ENCODE results near the gene LIMS2.

Gene LIMS2

DNA sequence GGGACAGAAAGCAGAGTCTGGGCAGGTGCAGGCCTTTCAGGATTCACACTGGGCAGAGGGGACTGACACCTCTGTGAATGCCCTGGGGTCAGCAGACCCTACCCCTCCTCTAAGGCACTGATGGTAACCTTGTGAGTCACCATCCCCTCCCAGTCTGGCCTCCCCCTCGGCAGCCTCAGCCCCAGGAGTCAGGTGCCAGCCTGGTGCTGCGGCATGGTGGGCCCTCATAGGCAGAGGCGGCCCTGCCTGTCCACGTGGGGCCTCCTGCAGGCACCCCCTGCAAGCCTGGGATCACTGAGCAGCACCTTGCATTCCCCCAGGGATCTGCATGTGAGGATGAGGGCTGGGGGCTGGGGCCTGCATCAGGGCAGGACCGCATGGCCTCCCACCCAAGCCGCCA, 34.2 kb downstream of the LIMS2 start (continued):
- TF ChIP-seq, protein P1, sequence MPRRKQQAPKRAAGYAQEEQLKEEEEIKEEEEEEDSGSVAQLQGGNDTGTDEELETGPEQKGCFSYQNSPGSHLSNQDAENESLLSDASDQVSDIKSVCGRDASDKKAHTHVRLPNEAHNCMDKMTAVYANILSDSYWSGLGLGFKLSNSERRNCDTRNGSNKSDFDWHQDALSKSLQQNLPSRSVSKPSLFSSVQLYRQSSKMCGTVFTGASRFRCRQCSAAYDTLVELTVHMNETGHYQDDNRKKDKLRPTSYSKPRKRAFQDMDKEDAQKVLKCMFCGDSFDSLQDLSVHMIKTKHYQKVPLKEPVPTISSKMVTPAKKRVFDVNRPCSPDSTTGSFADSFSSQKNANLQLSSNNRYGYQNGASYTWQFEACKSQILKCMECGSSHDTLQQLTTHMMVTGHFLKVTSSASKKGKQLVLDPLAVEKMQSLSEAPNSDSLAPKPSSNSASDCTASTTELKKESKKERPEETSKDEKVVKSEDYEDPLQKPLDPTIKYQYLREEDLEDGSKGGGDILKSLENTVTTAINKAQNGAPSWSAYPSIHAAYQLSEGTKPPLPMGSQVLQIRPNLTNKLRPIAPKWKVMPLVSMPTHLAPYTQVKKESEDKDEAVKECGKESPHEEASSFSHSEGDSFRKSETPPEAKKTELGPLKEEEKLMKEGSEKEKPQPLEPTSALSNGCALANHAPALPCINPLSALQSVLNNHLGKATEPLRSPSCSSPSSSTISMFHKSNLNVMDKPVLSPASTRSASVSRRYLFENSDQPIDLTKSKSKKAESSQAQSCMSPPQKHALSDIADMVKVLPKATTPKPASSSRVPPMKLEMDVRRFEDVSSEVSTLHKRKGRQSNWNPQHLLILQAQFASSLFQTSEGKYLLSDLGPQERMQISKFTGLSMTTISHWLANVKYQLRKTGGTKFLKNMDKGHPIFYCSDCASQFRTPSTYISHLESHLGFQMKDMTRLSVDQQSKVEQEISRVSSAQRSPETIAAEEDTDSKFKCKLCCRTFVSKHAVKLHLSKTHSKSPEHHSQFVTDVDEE (CRISPR knock-in tag; IDR thresholded peaks at IDR 0.05) = no peak
- TF ChIP-seq TCF4 (CRISPR knock-in tag; IDR thresholded peaks at IDR 0.05; ENCODE audit: borderline replicate concordance) = no peak
- TF ChIP-seq, protein P2, sequence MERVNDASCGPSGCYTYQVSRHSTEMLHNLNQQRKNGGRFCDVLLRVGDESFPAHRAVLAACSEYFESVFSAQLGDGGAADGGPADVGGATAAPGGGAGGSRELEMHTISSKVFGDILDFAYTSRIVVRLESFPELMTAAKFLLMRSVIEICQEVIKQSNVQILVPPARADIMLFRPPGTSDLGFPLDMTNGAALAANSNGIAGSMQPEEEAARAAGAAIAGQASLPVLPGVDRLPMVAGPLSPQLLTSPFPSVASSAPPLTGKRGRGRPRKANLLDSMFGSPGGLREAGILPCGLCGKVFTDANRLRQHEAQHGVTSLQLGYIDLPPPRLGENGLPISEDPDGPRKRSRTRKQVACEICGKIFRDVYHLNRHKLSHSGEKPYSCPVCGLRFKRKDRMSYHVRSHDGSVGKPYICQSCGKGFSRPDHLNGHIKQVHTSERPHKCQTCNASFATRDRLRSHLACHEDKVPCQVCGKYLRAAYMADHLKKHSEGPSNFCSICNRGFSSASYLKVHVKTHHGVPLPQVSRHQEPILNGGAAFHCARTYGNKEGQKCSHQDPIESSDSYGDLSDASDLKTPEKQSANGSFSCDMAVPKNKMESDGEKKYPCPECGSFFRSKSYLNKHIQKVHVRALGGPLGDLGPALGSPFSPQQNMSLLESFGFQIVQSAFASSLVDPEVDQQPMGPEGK (CRISPR knock-in tag; IDR thresholded peaks at IDR 0.05; ENCODE audit: borderline replicate concordance) = no peak

DNA sequence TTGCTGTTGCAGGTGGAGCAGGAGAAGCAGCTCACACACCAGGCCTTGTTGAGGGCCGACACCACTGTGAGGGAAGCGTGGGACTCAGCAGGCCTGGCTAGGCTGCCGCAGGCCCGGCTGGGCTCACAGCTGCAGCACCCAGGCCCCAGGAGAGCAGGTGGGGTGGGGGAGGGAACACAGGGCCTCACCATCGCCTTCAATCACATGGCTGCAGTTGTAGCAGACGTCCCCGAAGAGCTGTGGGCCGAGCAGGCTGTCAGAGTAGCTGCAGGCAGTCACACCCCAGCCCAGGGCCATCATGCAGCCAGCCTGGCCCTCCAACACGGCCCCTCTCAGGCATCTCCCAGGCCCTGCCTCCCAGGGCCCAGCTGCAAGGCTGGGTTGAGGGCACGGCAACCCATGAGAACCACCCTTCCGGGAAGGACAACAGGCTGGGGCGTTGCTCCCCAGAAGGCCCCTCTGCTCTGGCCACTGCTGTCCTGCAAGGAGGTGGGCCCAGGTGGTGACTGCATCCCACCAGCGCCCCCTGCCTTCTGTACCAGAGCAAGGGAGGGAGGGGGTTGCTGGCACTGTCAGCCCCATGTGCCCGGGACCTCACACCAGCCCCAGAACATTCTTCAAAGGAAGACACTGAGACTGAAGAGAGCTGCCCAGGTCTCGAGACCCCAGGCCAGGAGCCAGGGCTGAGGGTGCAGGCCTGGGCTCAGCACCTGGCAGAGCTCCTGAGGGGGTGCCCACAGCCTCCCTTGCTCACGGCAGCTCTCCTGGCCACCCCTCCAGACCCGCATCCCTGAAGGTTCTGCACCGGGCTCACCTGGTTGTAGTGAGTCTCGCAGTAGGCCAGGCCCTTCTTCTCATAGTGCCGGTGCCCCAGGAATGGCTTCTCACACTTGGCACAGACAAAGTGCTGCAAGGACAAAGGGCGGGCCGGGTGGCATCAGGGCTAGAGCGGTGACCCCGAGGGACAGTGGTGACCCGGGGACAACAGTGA, 35.0 kb downstream of the LIMS2 start:
- TF ChIP-seq, protein P1 (CRISPR knock-in tag; IDR thresholded peaks at IDR 0.05) = no peak
- TF ChIP-seq, protein P3, sequence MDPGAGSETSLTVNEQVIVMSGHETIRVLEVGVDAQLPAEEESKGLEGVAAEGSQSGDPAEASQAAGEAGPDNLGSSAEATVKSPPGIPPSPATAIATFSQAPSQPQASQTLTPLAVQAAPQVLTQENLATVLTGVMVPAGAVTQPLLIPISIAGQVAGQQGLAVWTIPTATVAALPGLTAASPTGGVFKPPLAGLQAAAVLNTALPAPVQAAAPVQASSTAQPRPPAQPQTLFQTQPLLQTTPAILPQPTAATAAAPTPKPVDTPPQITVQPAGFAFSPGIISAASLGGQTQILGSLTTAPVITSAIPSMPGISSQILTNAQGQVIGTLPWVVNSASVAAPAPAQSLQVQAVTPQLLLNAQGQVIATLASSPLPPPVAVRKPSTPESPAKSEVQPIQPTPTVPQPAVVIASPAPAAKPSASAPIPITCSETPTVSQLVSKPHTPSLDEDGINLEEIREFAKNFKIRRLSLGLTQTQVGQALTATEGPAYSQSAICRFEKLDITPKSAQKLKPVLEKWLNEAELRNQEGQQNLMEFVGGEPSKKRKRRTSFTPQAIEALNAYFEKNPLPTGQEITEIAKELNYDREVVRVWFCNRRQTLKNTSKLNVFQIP (CRISPR knock-in tag; IDR thresholded peaks at IDR 0.05; ENCODE audit: borderline replicate concordance, low read depth) = no peak
- TF ChIP-seq ZC3H10 (CRISPR knock-in tag; IDR thresholded peaks at IDR 0.05) (no peak), ARNTL (CRISPR knock-in tag; IDR thresholded peaks at IDR 0.05; ENCODE audit: borderline replicate concordance, low read depth) (no peak), ZFP3 (CRISPR knock-in tag; IDR thresholded peaks at IDR 0.05) (no peak)
- ATAC-seq = peak; percentile 8; the same call in 2 of the 3 replicates

DNA sequence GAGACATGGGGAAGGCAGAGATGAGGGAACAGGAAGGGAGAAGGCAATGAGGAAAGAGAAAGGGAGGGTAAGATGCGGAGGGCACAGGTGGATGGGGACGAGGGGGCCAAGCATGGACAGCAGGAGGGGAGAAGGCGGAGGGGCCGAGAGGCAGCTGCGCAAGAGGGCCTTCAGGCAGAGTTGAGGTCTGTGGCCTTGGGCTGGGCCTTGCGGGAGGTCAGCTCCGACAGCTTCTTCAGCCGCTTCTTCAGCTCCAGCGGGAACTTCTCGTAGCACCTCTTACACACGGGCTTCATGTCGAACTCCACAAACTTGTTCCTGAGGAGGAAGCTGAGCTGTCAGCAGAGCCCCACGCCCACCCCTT, 36.2 kb downstream of the LIMS2 start:
- ATAC-seq = no peak
- TF ChIP-seq OSR1 (CRISPR knock-in tag; IDR thresholded peaks at IDR 0.05) (no peak), ZNF565 (CRISPR knock-in tag; conservative IDR thresholded peaks at IDR 0.05; ENCODE audit: low read depth) (no peak), ZC3H10 (CRISPR knock-in tag; IDR thresholded peaks at IDR 0.05) (no peak), CSDC2 (CRISPR knock-in tag; IDR thresholded peaks at IDR 0.05) (no peak), ESRRG (CRISPR knock-in tag; IDR thresholded peaks at IDR 0.05) (no peak), PPARA (CRISPR knock-in tag; IDR thresholded peaks at IDR 0.05; ENCODE audit: borderline replicate concordance) (no peak), ZFP3 (CRISPR knock-in tag; IDR thresholded peaks at IDR 0.05) (no peak), RARB (CRISPR knock-in tag; IDR thresholded peaks at IDR 0.05) (no peak), TCF4 (CRISPR knock-in tag; IDR thresholded peaks at IDR 0.05; ENCODE audit: borderline replicate concordance) (no peak), TOX (CRISPR knock-in tag; IDR thresholded peaks at IDR 0.05; ENCODE audit: borderline replicate concordance) (no peak), ZNF70 (CRISPR knock-in tag; IDR thresholded peaks at IDR 0.05) (no peak), BACH2 (CRISPR knock-in tag; IDR thresholded peaks at IDR 0.05; ENCODE audit: borderline replicate concordance) (no peak), ARNTL (CRISPR knock-in tag; IDR thresholded peaks at IDR 0.05; ENCODE audit: borderline replicate concordance, low read depth) (no peak), ZFP30 (CRISPR knock-in tag; IDR thresholded peaks at IDR 0.05) (no peak)
- TF ChIP-seq, protein P4, sequence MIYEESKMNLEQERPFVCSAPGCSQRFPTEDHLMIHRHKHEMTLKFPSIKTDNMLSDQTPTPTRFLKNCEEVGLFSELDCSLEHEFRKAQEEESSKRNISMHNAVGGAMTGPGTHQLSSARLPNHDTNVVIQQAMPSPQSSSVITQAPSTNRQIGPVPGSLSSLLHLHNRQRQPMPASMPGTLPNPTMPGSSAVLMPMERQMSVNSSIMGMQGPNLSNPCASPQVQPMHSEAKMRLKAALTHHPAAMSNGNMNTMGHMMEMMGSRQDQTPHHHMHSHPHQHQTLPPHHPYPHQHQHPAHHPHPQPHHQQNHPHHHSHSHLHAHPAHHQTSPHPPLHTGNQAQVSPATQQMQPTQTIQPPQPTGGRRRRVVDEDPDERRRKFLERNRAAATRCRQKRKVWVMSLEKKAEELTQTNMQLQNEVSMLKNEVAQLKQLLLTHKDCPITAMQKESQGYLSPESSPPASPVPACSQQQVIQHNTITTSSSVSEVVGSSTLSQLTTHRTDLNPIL (CRISPR knock-in tag; IDR thresholded peaks at IDR 0.05; ENCODE audit: low read depth) = no peak
- TF ChIP-seq, protein P3 (CRISPR knock-in tag; IDR thresholded peaks at IDR 0.05; ENCODE audit: borderline replicate concordance, low read depth) = no peak
- TF ChIP-seq, protein P5, sequence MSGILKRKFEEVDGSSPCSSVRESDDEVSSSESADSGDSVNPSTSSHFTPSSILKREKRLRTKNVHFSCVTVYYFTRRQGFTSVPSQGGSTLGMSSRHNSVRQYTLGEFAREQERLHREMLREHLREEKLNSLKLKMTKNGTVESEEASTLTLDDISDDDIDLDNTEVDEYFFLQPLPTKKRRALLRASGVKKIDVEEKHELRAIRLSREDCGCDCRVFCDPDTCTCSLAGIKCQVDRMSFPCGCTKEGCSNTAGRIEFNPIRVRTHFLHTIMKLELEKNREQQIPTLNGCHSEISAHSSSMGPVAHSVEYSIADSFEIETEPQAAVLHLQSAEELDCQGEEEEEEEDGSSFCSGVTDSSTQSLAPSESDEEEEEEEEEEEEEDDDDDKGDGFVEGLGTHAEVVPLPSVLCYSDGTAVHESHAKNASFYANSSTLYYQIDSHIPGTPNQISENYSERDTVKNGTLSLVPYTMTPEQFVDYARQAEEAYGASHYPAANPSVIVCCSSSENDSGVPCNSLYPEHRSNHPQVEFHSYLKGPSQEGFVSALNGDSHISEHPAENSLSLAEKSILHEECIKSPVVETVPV (CRISPR knock-in tag; IDR thresholded peaks at IDR 0.05) = no peak
